ENCODE data around the gene TICRR. TPM values are rescaled to one million over a fixed set of nuclear protein-coding genes. Genes with fewer than 3 reads are reported as not detected.

The TICRR gene
- total and polyA plus RNA-seq, 4 experiments from 2014 or later: 0.07 to 0.14 (median 0.12) TPM; not detected in 1

- CTCF ChIA-PET (ENCODE audit: partially characterized antibody): interaction anchor here (0.5 to 0.7 kb wide), 2 partner anchors 209 to 1614 kb away, joined by 3 read pairs; no protein-coding TSS in a partner anchor
- H3K27ac Mint-ChIP-seq: no peak overlapping the region
These were observed 81.0 kb downstream of the TICRR start for GRCh38 chr15:89656116-89656815.

GRCh38 chr15:89657686-89658200, 82.5 kb downstream of the TICRR start:
- Mint-ChIP-seq H3K4me3 (no peak overlapping the region), H3K4me1 (peaks cover 0 to 14% (median 8%) of the 10 kb centered on the region in 4 donors), H3K36me3 (peaks cover 0 to 4% of the 10 kb centered on the region in 2 donors), H3K27me3 (peaks cover 32 to 56% of the 10 kb centered on the region in 2 donors), H3K9me3 (no peaks in the 10 kb centered on the region), H3K27ac (no peak overlapping the region)
- intact Hi-C loops (cut with micrococcal nuclease): no loop called here
- DNase-seq: no peak
- peaks cover 5% of the 10 kb centered on the region for H3K4me1 ChIP-seq (ENCODE audit: insufficient read depth, low read length)
- no peak overlapping the region for H3K4me3 ChIP-seq (ENCODE audit: low read length in 2 of 2)
- POLR2A ChIA-PET (ENCODE audit: partially characterized antibody): no interaction called here
- CTCF ChIA-PET (ENCODE audit: partially characterized antibody): interaction anchor here (1.8 kb wide), 1 partner anchor 13 kb away, joined by 3 read pairs; no protein-coding TSS in a partner anchor
- no peak overlapping the region for H3K27ac ChIP-seq (ENCODE audit: low read depth, low read length)
- H3K9me3 ChIP-seq (ENCODE audit: control insufficient read depth in 1 of 2, low read length in 2 of 2): no peaks in the 10 kb centered on the region
- no peaks in the 10 kb centered on the region for H3K36me3 ChIP-seq (ENCODE audit: insufficient read depth, low read length)
- H3K27me3 ChIP-seq (ENCODE audit: insufficient read depth, low read length): peaks cover 6% of the 10 kb centered on the region

More at GRCh38 chr15:89656116-89656815, 81.0 kb downstream of the TICRR start:
- Histone ChIP-seq H3K9me3 (ENCODE audit: control insufficient read depth in 1 of 2, low read length in 2 of 2) (no peaks in the 10 kb centered on the region), H3K36me3 (ENCODE audit: insufficient read depth, low read length) (no peaks in the 10 kb centered on the region), H3K4me3 (ENCODE audit: low read length in 2 of 2) (no peak overlapping the region), H3K27ac (ENCODE audit: low read depth, low read length) (no peak overlapping the region), H3K27me3 (ENCODE audit: insufficient read depth, low read length) (peaks cover 6% of the 10 kb centered on the region), H3K4me1 (ENCODE audit: insufficient read depth, low read length) (peaks cover 5% of the 10 kb centered on the region)
- POLR2A ChIA-PET (ENCODE audit: partially characterized antibody): no interaction called here
- Mint-ChIP-seq H3K4me1 (peaks cover 0 to 14% (median 8%) of the 10 kb centered on the region in 4 donors), H3K27me3 (peaks cover 32 to 54% of the 10 kb centered on the region in 2 donors), H3K36me3 (peaks cover 0 to 4% of the 10 kb centered on the region in 2 donors), H3K9me3 (no peaks in the 10 kb centered on the region), H3K4me3 (peak overlapping the region in 5 of 8 donors; percentile 55 to 77 (median 68))
- no peak for DNase-seq
- intact Hi-C loops (cut with micrococcal nuclease): no loop called here

GRCh38 chr15:89659295-89659694, 84.0 kb downstream of the TICRR start:
- no peak overlapping the region for H3K4me3 ChIP-seq (ENCODE audit: low read length in 2 of 2)
- peaks cover 1 to 12% (median 8%) of the 10 kb centered on the region in 4 donors for H3K4me1 Mint-ChIP-seq
- H3K27ac Mint-ChIP-seq: no peak overlapping the region
- peaks cover 26 to 58% of the 10 kb centered on the region in 2 donors for H3K27me3 Mint-ChIP-seq
- no peak overlapping the region for H3K4me3 Mint-ChIP-seq
- no peaks in the 10 kb centered on the region for H3K9me3 Mint-ChIP-seq
- intact Hi-C loops (cut with micrococcal nuclease): no loop called here
- H3K9me3 ChIP-seq (ENCODE audit: control insufficient read depth in 1 of 2, low read length in 2 of 2): no peaks in the 10 kb centered on the region
- H3K36me3 Mint-ChIP-seq: peaks cover 0 to 4% of the 10 kb centered on the region in 2 donors
- POLR2A ChIA-PET (ENCODE audit: partially characterized antibody): no interaction called here
- CTCF ChIA-PET (ENCODE audit: partially characterized antibody): interaction anchor here (1.0 kb wide), 1 partner anchor 9 kb away, joined by 4 read pairs; no protein-coding TSS in a partner anchor
- no peak for DNase-seq
- H3K27me3 ChIP-seq (ENCODE audit: insufficient read depth, low read length): no peaks in the 10 kb centered on the region
- H3K4me1 ChIP-seq (ENCODE audit: insufficient read depth, low read length): peaks cover 4% of the 10 kb centered on the region
- no peaks in the 10 kb centered on the region for H3K36me3 ChIP-seq (ENCODE audit: insufficient read depth, low read length)
- no peak overlapping the region for H3K27ac ChIP-seq (ENCODE audit: low read depth, low read length)

- CTCF ChIA-PET (ENCODE audit: partially characterized antibody): interaction anchor here (1.4 kb wide), 1 partner anchor 14 kb away, joined by 4 read pairs; no protein-coding TSS in a partner anchor
- DNase-seq: no peak
- Mint-ChIP-seq H3K27me3 (peaks cover 27 to 59% of the 10 kb centered on the region in 2 donors), H3K9me3 (no peaks in the 10 kb centered on the region), H3K27ac (no peak overlapping the region), H3K4me1 (peaks cover 4 to 9% (median 7%) of the 10 kb centered on the region in 4 donors), H3K4me3 (no peak overlapping the region), H3K36me3 (peaks cover 0 to 4% of the 10 kb centered on the region in 2 donors)
- intact Hi-C loops (cut with micrococcal nuclease): no loop called here
- Histone ChIP-seq H3K4me1 (ENCODE audit: insufficient read depth, low read length) (no peaks in the 10 kb centered on the region), H3K9me3 (ENCODE audit: control insufficient read depth in 1 of 2, low read length in 2 of 2) (no peaks in the 10 kb centered on the region), H3K27ac (ENCODE audit: low read depth, low read length) (no peak overlapping the region), H3K36me3 (ENCODE audit: insufficient read depth, low read length) (no peaks in the 10 kb centered on the region), H3K4me3 (ENCODE audit: low read length in 2 of 2) (no peak overlapping the region), H3K27me3 (ENCODE audit: insufficient read depth, low read length) (peaks cover 7% of the 10 kb centered on the region)
- POLR2A ChIA-PET (ENCODE audit: partially characterized antibody): no interaction called here
These were observed 85.3 kb downstream of the TICRR start for GRCh38 chr15:89660556-89660955.

GRCh38 chr15:89662893-89663626, 87.8 kb downstream of the TICRR start:
- intact Hi-C loops (cut with micrococcal nuclease): no loop called here

GRCh38 chr15:89664441-89665350, 89.4 kb downstream of the TICRR start:
- H3K36me3 ChIP-seq (ENCODE audit: insufficient read depth, low read length): no peaks in the 10 kb centered on the region
- peak overlapping the region; percentile 4 to 73 (median 22) for H3K4me3 Mint-ChIP-seq
- H3K9me3 ChIP-seq (ENCODE audit: control insufficient read depth in 1 of 2, low read length in 2 of 2): no peaks in the 10 kb centered on the region
- ChIA-PET CTCF (ENCODE audit: partially characterized antibody) (no interaction called here), POLR2A (ENCODE audit: partially characterized antibody) (no interaction called here)
- no peak overlapping the region for H3K27ac ChIP-seq (ENCODE audit: low read depth, low read length)
- no peaks in the 10 kb centered on the region for H3K4me1 ChIP-seq (ENCODE audit: insufficient read depth, low read length)
- no peak overlapping the region for H3K27ac Mint-ChIP-seq
- no peaks in the 10 kb centered on the region for H3K36me3 Mint-ChIP-seq
- H3K27me3 Mint-ChIP-seq: peaks cover 16 to 38% of the 10 kb centered on the region in 2 donors
- peaks cover 12% of the 10 kb centered on the region for H3K27me3 ChIP-seq (ENCODE audit: insufficient read depth, low read length)
- no peaks in the 10 kb centered on the region for H3K9me3 Mint-ChIP-seq
- no peak overlapping the region for H3K4me3 ChIP-seq (ENCODE audit: low read length in 2 of 2)
- H3K4me1 Mint-ChIP-seq: peaks cover 1 to 9% (median 4%) of the 10 kb centered on the region in 4 donors
- DNase-seq: no peak
- intact Hi-C loops (cut with micrococcal nuclease): no loop called here

More at GRCh38 chr15:89662893-89663626, 87.8 kb downstream of the TICRR start:
- ChIA-PET CTCF (ENCODE audit: partially characterized antibody) (interaction anchor here (1.1 kb wide), 1 partner anchor 16 kb away, joined by 3 read pairs; no protein-coding TSS in a partner anchor), POLR2A (ENCODE audit: partially characterized antibody) (no interaction called here)
- H3K9me3 Mint-ChIP-seq: no peaks in the 10 kb centered on the region
- no peaks in the 10 kb centered on the region for H3K36me3 Mint-ChIP-seq
- H3K9me3 ChIP-seq (ENCODE audit: control insufficient read depth in 1 of 2, low read length in 2 of 2): no peaks in the 10 kb centered on the region
- H3K27me3 ChIP-seq (ENCODE audit: insufficient read depth, low read length): peaks cover 12% of the 10 kb centered on the region
- no peak overlapping the region for H3K4me3 Mint-ChIP-seq
- no peaks in the 10 kb centered on the region for H3K36me3 ChIP-seq (ENCODE audit: insufficient read depth, low read length)
- no peak overlapping the region for H3K27ac ChIP-seq (ENCODE audit: low read depth, low read length)
- H3K4me1 ChIP-seq (ENCODE audit: insufficient read depth, low read length): no peaks in the 10 kb centered on the region
- no peak overlapping the region for H3K27ac Mint-ChIP-seq
- H3K4me3 ChIP-seq (ENCODE audit: low read length in 2 of 2): no peak overlapping the region
- peaks cover 16 to 42% of the 10 kb centered on the region in 2 donors for H3K27me3 Mint-ChIP-seq
- peaks cover 1 to 9% (median 4%) of the 10 kb centered on the region in 4 donors for H3K4me1 Mint-ChIP-seq
- DNase-seq: no peak
